Activated CD8-positive, alpha-beta memory T cell treated with anti-CD3 and anti-CD28 coated beads, Interleukin-2, amount 50 U/mL, for 1 hour (primary cell): ENCODE data around the gene UBR1.
"Not testable (repeated sequence)": the region's sequence is repeated elsewhere in the genome, so short reads cannot be mapped to it uniquely, and the experiment has no call there.

Experiments used
- DNase-seq: peaks from one replicate; pipeline ENCODE4 v3.0.0-alpha.2; 2020; ENCODE audit errors: extremely low read depth

Gene UBR1

DNA sequence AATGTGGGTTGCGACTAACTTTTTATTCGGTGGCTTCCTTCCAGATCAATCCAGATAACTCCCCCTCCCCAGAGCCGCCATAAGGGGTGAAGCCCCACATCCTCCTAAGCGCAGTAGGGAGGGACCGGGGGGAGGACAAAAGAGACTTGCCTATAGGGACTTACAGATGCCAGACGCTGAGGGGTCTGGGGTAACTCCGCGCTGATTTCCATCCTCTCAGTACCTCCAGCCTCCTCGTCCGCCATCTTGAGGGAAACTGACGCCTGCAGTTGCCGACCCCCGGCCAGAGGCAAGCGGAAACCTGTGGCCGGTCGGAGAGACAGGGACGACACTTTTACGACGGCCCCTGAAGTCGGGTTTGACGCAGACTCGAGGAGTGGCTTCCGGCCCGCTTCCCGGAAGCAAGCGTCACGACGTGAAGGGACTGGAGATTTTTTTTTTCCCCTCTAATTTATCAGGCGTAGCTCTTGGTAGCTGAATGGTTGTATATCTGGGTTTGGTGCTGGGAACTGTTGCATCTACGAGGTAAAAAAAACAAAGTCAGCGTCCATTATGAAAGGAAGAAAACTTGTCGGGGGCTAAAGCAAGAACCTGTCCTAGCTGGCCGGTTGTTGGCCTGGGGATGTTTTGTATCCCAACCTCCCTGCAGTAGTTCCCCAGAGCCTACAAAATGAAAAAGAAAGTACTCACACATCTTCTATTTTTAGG is at the start of gene UBR1:
Gene UBR1, minus strand, starts transcription at position 261 of the 708 bp plus-strand sequence. Its CDS starts 16 bp downstream, at position 245.
- peak; percentile 77 for DNase-seq

DNA sequence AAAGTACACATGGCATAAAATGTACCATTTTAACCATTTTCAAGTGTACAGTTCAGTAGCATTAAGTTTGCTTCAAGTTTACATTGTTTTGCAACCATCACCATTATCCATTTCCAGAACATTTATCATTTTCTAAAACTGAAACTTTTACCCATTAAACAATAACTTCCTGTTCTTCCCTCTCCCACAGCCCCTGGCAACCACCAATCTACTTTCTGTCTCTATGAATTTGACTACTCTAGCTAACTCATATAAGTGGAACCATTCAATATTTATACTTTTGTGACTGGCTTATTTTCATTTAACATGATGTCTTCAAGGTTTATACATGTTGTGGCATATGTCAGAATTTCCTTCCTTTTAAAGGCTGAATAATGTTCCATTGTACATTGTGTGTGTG is 47.4 kb upstream of the UBR1 start:
- no peak for DNase-seq

DNA sequence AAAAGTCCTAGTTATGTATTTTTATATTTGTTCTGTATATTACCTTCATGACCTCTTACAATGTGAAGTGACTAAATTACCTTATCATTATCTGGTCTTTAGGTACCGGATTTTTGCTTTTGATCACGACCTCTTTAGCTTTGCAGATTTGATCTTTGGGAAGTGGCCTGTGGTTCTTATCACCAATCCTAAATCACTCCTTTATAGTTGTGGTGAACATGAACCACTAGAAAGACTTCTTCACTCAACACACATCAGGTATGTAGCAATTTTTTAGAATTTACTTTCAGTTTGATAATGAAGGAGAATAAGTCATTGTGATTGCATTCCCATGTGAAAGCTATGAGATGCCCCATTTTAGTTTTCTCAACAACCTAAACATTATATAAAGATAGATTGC is 45.9 kb upstream of the UBR1 start:
- no peak for DNase-seq

DNA sequence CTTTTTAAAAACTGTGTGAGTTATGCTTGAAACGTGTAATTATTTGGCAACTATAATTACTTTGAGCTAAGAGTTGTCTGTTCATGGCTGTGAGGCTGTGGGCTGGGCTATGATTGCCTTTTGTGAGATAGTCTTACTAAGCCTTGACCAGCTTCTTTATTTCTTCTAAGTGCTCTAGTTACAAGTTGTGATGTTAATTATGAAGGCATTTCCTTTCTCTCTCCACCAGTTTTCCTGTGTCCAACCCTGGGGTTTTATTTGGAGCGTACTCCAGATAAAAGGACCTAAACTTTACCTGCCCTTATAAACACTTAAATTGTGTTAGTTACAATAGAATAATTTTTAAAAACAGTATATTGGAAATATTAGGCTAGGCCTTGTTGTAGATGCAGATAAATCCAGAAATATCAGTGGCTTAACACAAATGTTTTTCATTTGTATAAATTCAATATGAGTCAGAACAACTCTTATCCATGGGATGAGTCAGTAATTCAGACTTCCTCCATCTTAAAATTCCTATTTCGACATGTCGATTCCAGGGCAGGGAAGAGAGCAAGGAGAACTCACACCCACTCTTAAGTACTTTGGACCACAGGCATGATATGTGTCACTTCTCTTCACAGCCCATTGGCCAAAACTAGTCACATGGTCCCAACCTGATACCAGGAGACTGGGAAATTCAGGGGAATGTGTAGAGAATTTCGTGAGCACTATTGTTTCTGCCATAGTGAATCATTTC is 44.5 kb upstream of the UBR1 start:
- DNase-seq, result no peak

DNA sequence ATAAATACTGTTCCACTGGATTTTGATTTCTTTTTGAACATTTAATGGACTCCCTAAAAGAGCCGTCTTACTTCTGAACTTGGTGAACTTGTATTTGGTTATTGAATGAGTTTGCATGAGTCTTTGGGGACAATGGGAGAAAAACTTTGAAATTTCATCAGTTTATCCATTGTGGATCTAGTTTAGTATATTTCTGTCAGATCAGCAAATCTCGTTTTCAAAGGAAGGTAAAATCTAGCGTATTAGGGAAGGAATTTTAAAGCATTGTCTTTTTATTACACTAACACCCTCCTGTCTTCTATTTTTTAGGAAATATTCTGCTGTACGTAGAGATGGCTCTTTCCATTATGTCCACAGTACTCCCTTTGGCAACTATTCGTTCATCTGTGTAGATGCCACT is 40.3 kb upstream of the UBR1 start:
- no peak for DNase-seq

DNA sequence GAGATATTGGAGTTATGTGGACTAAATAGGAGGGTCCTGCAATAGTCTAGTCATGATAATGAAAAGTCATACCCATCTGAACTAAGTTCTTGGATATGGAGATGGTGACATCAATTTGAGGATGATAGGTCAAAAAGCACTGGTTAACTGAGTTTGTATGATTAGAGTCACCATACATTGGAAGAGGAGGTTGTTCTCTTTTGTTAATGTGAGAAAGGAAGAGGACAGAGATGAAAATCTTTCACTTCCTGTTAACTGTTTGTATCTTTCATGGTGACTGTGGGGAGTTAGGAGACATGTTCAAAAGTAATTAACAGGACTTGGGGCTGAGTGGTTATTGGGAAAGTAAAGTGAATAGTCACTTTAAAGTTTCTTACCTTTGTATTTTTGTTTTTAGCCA is 38.7 kb upstream of the UBR1 start:
- DNase-seq, result no peak

DNA sequence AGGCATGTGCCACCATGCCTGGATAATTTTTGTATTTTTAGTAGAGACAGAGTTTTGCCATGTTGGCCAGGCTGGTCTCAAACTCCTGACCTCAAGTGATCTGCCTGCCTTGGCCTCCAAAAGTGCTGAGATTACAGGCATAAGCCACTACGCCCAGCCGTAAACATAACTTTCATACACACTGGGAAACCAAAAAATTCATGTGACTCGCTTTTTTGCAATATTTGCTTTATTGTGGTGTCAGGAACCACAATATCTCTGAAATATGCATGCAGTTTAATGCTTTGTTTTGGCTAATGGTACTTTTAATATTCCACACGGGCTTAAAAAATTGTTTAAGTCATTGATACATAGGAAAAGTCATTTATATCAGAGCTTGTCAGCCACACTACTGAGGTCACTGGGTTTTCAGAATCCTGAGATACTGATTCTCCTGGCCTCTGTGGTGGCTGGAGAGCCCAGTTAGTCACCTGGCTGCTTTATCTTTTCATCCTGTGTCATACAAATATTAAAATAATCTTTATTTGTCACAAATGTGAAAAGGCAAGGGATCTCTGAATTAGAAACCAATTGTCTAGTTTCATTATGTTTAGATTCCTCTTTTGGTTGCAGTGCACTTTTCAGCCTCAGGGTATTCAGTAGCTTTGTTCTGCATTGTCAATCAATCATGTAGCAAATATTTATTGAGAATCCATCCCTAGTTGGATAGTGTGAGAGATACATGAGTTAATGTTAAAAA is 37.5 kb upstream of the UBR1 start:
- no peak for DNase-seq

DNA sequence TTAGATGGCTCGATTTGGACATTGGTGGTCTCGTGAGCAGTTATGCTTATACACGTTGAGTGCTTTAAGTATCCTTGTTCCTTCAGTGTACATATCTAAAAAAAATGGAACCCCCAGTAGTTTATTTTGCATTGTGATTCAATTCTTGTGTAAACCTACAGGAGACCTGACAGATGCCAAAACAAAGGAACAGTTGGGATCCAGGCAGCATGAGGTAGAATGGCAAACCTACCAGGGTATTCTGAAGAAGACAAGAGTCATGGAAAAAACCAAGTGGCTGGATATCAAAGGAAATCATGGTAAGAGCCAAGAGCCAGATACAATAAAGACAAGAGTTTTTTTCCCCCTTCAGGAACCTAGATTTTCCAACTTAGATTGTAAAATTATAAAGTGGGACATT is 29.5 kb upstream of the UBR1 start:
- DNase-seq, result no peak

DNA sequence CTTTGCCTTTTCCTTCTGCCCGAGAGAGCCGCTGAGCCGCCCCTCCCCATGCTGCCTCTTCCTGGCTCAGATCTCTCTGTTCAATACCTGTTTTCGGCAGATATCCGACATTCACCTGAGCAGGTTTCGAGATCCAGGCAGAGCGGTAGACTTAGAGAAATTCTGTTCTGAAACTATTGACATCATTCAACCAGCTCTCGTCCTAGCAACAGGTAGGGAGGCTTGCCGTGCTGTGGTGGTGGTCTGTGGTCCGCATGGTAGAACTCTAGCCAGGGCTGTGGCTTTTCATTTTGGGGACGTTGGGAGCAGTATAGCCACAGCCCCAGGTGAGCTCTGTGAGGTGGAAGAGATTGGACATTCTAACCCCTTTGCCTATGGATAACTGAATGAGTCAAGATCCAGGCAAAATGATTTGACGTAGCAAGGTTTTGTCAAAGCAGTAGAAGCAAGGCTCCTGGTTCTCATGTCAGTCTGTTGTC is 28.4 kb upstream of the UBR1 start:
- no peak for DNase-seq

DNA sequence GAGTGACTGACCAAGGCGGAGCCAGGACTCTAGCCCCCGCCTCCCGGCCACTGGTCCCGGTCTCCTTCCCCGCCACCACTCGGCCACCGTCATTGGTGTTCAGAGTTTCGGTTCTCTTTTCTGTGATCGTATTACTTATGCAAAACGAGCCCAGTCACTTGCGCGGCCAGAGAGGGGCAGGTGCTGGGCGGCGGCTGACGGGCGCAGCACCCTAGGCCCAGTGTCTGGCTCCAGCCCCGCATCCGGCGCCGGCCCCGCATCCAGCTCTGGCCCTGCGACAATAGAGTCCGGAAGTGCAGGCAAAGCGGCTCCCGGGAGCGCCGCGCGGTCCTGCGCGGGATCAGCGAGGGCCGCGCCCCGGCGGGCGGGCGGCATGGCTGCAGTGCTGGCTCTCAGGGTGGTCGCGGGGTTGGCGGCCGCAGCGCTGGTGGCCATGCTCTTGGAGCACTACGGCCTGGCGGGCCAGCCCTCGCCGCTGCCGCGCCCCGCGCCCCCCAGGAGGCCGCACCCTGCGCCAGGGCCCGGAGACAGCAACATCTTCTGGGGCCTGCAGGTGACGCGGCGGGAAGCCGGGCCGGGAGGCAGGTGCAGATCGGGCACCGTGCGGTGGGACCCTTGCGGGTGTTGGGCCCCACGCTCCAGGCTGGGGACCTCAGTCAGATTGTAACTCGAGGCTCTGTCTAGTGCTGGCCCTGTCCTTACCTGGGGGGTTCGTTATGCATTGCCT is 27.8 kb upstream of the UBR1 start, which contains the start of gene TMEM62:
Gene TMEM62, plus strand, starts transcription at position 157 of the 727 bp plus-strand sequence. Its CDS starts 217 bp downstream, at position 374.
- no peak for DNase-seq

DNA sequence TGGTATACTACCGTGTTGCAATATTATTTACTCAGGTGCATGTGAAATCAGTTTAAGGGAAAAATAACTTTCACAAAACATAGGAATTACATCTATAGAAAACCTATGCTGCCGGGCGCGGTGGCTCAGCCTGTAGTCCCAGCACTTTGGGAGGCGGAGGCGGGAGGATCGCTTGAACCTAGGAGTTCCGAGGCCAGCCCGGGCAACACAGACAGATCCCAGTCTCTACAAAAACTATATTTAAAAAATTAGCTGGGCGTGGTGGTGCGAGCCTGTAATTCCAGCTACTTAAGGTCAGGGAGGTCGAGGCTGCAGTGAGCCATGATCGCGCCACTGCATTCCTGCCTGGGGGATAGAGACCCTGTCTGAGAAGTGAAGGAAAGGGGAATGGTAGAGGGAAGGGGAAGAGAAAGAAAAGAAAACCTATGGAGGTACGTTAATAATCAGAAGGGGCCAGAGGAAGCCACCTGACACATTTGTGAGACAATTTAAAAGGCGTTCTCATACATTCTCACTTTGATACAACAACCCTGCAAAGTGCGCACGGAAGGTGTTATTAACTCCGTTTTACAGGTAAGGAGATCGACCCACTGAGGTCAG is 27.1 kb upstream of the UBR1 start:
- no peak for DNase-seq

DNA sequence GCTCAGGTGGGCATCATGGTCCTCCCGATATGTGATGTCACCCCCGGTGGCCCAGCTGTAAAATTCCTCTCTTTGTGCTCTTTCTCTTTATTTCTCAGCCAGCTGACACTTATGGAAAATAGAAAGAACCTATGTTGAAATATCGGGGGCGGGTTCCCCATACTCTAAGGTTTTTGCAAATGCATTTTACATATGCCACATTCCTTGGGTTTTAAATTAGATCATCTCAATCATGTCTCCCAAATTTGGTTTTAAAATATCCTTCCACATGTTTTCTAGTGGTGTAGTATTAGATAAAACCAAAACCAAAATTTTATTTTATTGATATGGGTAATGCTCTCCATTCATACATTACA is 23.1 kb upstream of the UBR1 start:
- no peak for DNase-seq

DNA sequence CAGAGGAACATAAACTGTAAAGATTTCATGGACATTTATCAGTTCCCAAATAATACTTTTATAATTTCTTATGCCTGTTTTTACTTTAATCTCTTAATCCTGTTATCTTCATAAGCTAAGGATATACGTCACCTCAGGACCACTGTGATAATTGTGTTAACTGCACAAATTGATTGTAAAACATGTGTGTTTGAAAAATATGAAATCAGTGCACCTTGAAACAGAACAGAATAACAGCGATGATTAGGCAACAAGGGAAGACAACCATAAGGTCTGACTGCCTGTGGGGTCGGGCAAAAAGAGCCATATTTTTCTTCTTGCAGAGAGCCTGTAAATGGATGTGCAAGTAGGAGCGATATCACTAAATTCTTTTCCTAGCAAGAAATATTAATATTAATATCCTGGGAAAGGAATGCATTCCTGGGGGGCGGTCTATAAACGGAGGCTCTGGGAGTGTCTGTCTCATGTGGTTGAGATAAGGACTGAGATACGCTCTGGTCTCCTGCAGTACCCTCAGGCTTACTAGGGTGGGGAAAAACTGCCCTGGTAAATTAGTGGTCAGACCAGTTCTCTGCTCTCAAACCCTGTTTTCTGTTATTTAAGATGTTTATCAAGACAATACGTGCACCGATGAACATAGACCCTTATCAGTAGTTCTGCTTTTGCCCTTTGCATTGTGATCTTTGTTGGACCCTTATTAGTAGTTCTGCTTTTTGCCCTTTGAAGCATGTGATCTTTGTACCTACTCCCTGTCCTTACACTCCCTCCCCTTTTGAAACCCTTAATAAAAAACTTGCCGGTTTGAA is 22.5 kb upstream of the UBR1 start:
- DNase-seq, result not testable (repeated sequence)

DNA sequence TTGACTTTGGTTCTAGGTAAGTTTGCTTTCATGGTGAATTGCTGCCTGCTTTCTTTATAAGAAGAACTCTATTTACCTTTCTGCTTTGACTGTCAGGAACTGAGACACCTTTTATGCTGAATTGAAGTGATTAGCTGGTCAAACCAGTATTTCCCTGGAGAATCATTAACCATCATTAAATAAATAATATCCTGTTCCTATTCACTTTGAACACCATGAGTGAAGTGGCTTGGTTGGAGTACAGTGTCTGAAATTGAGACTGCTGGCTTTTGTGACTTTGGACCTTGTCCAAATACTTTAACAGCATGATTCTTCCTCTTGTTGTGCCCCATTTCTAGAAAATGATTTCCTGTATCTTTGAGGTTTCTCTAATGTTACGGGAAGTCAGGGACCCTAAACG is 21.9 kb upstream of the UBR1 start:
- DNase-seq, result no peak

DNA sequence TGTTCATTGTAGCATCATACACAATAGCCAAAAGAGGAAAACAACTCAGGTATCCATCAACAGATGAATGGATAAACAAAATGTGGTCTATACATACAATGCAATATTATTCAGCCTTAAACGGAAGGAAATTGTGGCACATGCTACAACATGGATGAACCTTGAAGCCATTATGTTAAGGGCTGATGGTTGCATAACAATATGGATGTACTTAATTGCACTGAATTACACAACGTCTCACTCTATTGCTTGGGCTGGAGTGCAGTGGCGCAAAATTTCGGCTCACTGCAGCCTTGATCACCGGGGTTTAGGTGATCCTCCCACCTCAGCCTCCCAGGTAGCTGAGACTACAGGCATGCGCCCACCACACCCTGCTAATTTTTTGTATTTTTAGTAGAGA is 20.5 kb upstream of the UBR1 start:
- DNase-seq, result no peak

DNA sequence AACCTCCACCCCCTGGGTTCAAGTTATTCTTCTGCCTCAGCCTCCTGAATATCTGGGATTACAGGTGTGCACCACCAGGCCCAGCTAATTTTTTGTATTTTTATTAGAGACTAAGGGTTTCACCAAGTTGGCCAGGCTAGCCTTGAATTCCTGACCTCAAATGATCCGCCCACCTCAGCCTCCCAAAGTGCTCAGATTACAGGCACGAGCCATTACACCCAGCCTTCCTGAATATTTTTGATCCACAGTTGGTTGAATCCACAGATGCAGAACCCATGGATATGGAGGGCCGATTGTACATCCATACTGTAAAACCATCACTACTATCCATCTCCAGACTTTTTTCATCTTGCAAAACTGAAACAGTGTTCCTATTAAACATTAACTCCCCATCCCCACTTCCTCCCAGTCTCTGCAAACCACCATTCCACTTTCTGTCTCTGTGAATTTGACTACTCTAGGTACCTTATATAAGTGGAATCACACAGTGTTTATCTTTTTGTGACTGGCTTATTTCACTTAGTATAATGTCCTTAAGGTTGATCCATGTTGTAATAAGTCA is 19.3 kb upstream of the UBR1 start:
- DNase-seq, result no peak

DNA sequence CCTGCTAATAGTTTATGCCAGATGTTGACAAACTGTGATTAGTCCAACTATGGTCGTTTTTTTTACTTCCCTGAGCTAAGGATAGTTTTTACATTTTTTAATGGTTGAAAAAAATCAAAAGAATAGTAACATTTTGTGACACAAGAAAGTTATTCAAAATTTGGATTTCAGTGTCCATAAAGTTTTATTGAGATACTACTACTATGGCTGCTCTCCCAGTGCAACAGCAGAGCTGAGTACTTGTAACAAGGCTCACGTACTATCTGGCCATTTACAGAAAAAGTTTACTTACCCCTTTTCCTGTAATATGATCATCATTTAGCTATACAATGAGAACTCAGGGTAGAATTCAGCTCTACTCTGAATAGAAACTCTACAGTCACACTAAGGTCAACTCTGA is 16.0 kb upstream of the UBR1 start:
- no peak for DNase-seq

DNA sequence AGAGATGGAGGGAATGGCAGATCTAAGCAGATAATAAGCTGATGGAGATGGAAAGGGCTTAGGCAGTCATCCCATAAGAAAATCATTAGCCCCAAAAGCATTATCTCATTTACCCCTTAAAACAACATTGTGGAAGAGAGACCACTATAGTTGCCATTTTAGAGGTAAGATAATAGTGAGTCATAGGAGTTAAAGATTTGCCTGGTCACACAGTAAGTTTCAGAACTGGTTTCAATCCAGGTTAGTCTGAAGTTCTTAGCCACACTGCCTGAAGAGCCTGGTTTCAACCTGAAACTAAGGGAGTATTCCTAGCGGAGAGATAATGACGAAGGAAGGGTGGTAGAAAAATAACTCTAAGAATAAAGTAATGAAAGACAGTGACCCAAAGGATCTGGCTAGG is 13.0 kb upstream of the UBR1 start:
- DNase-seq, result no peak

DNA sequence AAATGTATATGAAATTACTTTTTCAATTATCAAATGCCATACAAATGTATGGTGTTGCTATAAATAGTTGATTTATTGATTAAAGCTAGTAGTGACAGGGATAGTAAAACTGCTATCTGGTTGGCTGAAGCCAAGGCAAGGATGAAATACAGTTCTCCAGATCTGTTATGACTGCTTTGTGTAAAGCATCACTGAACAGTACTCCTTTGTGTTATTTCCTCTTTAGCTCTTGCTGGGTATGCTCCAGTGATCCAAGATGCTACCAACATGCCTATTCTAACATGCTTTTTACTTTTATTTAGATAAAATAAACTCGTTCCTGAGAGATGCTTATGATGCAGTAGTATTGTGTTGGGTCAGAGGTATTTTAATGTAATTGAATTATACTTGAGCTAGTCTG is 12.4 kb upstream of the UBR1 start:
- DNase-seq, result no peak

DNA sequence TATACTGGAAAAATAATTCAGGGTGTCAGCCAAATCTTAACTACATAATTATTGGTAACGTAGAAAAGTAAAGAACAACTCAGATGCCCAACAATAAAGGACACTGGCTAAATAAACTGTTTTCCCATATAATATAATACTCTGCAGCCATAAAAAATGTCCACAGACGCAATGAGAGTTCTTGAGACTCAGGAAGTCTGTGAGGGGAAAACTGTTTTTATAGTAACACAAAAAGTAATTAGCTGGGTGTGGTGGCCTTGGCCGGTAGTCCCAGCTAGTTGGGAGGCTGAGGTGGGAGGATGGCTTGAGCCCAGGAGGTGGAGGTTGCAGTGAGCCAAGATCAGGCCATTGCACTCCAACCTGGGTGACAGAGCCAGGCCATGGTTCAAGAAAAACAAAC is 5.5 kb upstream of the UBR1 start:
- DNase-seq, result no peak
